Ishikawa (cell line): ENCODE data around the gene COL28A1.

Experiments
- CEBPB ChIP-seq: IDR thresholded peaks from 2 replicates; pipeline ENCODE4 v1.6.1; 2012
- CREB1 ChIP-seq: IDR thresholded peaks from 2 replicates; pipeline ENCODE4 v1.6.1; 2012; ENCODE audit warnings: low read depth
- EGR1 ChIP-seq: IDR thresholded peaks from 2 replicates; pipeline ENCODE4 v1.6.1; 2012
- EP300 ChIP-seq: IDR thresholded peaks from 2 replicates; pipeline ENCODE4 v1.6.1; 2012; ENCODE audit warnings: borderline replicate concordance
- FOXM1 ChIP-seq: IDR thresholded peaks from 2 replicates; pipeline ENCODE4 v1.6.1; 2012; ENCODE audit warnings: low read depth, borderline replicate concordance
- RAD21 ChIP-seq: IDR thresholded peaks from 2 replicates; pipeline ENCODE4 v1.6.1; 2012; ENCODE audit warnings: low read depth
- TAF1 ChIP-seq: IDR thresholded peaks from 2 replicates; pipeline ENCODE4 v1.6.1; 2012; ENCODE audit warnings: low read depth, mild to moderate bottlenecking
- TEAD4 ChIP-seq: IDR thresholded peaks from 2 replicates; pipeline ENCODE4 v1.6.1; 2012
- USF1 ChIP-seq: IDR thresholded peaks from 2 replicates; pipeline ENCODE4 v1.6.1; 2012
- YY1 ChIP-seq: IDR thresholded peaks from 2 replicates; pipeline ENCODE4 v1.6.1; 2012; ENCODE audit warnings: low read depth
- TF ChIP-seq, protein P1 (sequence below): IDR thresholded peaks from 2 replicates; pipeline ENCODE4 v1.6.1; 2012
- TF ChIP-seq, protein P2 (sequence below): IDR thresholded peaks from 2 replicates; pipeline ENCODE4 v1.6.1; 2012; ENCODE audit warnings: low read depth, mild to moderate bottlenecking

DNA sequence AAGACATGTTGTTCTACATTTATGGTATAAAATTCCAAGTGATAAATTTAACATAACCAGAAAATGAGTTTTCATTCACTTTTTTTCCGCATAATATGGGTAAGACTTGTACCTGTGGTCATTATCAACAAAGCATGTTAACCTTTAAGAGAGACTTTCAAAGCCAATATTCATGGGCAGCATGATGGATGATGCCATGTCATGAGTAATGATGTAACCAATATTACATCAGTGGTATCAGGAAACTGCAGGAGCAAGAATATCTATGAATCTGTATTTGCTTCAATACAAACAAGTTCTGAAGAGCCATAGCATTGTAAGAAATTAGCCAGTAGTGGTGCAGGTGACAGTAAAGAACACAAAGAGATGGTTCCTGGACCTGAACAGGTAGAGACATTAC, 226.5 kb downstream of the COL28A1 start:
- TF ChIP-seq FOXM1: no peak
- no peak for TF ChIP-seq USF1
- TF ChIP-seq EP300: no peak
- TF ChIP-seq, protein P1, sequence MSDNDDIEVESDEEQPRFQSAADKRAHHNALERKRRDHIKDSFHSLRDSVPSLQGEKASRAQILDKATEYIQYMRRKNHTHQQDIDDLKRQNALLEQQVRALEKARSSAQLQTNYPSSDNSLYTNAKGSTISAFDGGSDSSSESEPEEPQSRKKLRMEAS: no peak
- no peak for TF ChIP-seq YY1
- TF ChIP-seq, protein P2, sequence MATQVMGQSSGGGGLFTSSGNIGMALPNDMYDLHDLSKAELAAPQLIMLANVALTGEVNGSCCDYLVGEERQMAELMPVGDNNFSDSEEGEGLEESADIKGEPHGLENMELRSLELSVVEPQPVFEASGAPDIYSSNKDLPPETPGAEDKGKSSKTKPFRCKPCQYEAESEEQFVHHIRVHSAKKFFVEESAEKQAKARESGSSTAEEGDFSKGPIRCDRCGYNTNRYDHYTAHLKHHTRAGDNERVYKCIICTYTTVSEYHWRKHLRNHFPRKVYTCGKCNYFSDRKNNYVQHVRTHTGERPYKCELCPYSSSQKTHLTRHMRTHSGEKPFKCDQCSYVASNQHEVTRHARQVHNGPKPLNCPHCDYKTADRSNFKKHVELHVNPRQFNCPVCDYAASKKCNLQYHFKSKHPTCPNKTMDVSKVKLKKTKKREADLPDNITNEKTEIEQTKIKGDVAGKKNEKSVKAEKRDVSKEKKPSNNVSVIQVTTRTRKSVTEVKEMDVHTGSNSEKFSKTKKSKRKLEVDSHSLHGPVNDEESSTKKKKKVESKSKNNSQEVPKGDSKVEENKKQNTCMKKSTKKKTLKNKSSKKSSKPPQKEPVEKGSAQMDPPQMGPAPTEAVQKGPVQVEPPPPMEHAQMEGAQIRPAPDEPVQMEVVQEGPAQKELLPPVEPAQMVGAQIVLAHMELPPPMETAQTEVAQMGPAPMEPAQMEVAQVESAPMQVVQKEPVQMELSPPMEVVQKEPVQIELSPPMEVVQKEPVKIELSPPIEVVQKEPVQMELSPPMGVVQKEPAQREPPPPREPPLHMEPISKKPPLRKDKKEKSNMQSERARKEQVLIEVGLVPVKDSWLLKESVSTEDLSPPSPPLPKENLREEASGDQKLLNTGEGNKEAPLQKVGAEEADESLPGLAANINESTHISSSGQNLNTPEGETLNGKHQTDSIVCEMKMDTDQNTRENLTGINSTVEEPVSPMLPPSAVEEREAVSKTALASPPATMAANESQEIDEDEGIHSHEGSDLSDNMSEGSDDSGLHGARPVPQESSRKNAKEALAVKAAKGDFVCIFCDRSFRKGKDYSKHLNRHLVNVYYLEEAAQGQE: no peak
- no peak for TF ChIP-seq TAF1
- no peak for TF ChIP-seq CEBPB
- TF ChIP-seq RAD21: no peak
- no peak for TF ChIP-seq TEAD4
- TF ChIP-seq CREB1: no peak
- no peak for TF ChIP-seq EGR1
